Prostate gland (tissue), 2 donors: ENCODE measurements around the gene KASH5.

Source experiments
- POLR2AphosphoS5 ChIP-seq: sonication (generic); formaldehyde crosslinking; IDR thresholded peaks from one replicate; pipeline ENCODE4 v1.6.1; 2017; ENCODE audit warnings: antibody characterized with exemption
- TF ChIP-seq, protein P1 (sequence below), 4 experiments: fragments of 200-600 bp in 2 of 4; fragments of 450-650 bp in 2 of 4; sonication (generic) in 2 of 4; IDR thresholded peaks; 1 replicate in 3 of 4; 2 replicates in 1 of 4; pipeline ENCODE4 v1.5.1; 2016 to 2019; ENCODE audit warnings: antibody characterized with exemption in 4 of 4, mild to moderate bottlenecking in 2 of 4, moderate library complexity in 2 of 4

DNA sequence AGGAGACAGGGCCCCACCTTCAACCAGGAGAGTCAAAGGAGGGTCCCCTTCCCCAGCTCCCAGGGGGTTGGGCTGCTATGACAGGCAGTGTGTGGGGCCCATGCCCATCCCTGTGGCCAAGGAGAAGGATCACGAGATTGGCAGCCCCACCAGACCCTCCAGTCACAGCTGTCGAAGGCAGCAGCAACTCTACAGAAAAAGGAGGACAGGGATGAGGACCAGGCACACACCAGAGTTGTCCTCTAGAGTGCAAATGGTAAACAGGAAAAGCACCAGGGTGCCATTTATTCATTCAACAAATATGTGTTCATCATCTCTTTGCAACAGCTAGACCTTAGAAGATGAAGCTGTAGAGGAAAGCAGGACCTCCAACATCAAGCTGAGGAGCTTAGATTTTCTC, 31.1 kb downstream of the KASH5 start:
- TF ChIP-seq, protein P1, sequence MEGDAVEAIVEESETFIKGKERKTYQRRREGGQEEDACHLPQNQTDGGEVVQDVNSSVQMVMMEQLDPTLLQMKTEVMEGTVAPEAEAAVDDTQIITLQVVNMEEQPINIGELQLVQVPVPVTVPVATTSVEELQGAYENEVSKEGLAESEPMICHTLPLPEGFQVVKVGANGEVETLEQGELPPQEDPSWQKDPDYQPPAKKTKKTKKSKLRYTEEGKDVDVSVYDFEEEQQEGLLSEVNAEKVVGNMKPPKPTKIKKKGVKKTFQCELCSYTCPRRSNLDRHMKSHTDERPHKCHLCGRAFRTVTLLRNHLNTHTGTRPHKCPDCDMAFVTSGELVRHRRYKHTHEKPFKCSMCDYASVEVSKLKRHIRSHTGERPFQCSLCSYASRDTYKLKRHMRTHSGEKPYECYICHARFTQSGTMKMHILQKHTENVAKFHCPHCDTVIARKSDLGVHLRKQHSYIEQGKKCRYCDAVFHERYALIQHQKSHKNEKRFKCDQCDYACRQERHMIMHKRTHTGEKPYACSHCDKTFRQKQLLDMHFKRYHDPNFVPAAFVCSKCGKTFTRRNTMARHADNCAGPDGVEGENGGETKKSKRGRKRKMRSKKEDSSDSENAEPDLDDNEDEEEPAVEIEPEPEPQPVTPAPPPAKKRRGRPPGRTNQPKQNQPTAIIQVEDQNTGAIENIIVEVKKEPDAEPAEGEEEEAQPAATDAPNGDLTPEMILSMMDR (IDR thresholded peaks at IDR 0.05), result no peak
- TF ChIP-seq POLR2AphosphoS5, result no peak
